IPS-18a (cell line): ENCODE results near the gene TIAL1.
"Not testable (repeated sequence)": the region's sequence is repeated elsewhere in the genome, so short reads cannot be mapped to it uniquely, and the experiment has no call there.

ENCODE experiments used
- H3K27ac ChIP-seq: one replicate; pipeline ENCODE4 v1.5.1; 2013; ENCODE audit warnings: low read length
- H3K27me3 ChIP-seq: one replicate; pipeline ENCODE4 v1.6.1; 2013; ENCODE audit warnings: mild to moderate bottlenecking, low read length; ENCODE audit not compliant: control insufficient read depth, insufficient read depth
- H3K36me3 ChIP-seq: one replicate; pipeline ENCODE4 v1.6.1; 2013; ENCODE audit warnings: low read depth, low read length; ENCODE audit not compliant: control insufficient read depth
- H3K4me1 ChIP-seq: one replicate; pipeline ENCODE4 v1.6.1; 2013; ENCODE audit warnings: low read depth, low read length; ENCODE audit not compliant: control insufficient read depth
- H3K4me3 ChIP-seq: one replicate; pipeline ENCODE4 v1.5.1; 2013; ENCODE audit warnings: low read length
- H3K9ac ChIP-seq: one replicate; pipeline ENCODE4 v1.6.1; 2013; ENCODE audit warnings: mild to moderate bottlenecking, low read length, moderate library complexity
- H3K9me3 ChIP-seq: one replicate; pipeline ENCODE4 v1.6.1; 2013; ENCODE audit warnings: low read depth, low read length; ENCODE audit not compliant: control insufficient read depth

Gene TIAL1

DNA sequence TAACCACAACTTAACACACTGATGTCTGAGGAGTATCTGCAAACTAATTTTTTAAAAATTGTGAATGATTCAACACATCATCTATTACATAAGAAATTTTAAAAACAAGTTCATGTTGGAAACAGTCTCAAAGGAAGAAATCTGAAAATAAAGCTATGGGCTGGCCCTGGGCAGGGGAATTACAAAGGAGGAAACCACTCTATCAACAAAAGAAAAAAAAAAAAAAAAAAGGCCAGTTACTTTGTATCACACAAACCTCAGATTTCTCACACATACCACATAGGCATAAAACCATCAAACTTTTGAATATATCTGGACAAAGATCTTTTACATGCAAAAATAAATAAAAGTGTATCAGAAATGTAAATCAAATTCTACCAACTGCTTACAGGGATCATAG lies 20.8 kb downstream of the TIAL1 start:
- H3K36me3 ChIP-seq: peaks cover 75% of the 10 kb centered on the region
- H3K4me3 ChIP-seq: no peak overlapping the region
- H3K9ac ChIP-seq: no peak overlapping the region
- H3K27ac ChIP-seq: no peak overlapping the region
- H3K9me3 ChIP-seq: no peaks in the 10 kb centered on the region
- H3K4me1 ChIP-seq: no peaks in the 10 kb centered on the region
- no peaks in the 10 kb centered on the region for H3K27me3 ChIP-seq

DNA sequence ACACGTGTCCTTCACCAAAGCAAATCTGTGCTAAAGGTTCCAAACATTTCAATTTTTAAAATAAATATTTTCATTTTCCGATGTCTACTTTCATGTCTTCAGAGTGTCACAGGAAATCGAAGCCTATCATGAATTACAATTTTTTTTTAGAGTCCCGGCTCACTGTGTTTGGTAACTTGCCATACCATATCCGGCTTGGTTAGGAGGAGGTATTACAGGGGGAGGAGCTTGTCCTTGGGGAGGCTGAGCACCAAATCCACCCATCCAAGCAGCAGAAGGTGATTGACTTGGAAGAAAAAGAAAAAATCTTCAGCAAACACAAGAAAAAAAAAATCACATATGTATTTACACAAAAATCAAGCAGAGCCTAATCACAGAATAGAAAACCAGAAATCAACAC lies 21.3 kb downstream of the TIAL1 start:
- Histone ChIP-seq H3K36me3 (peaks cover 71% of the 10 kb centered on the region), H3K4me1 (no peaks in the 10 kb centered on the region), H3K27ac (no peak overlapping the region), H3K9me3 (no peaks in the 10 kb centered on the region), H3K27me3 (no peaks in the 10 kb centered on the region), H3K4me3 (no peak overlapping the region), H3K9ac (no peak overlapping the region)

DNA sequence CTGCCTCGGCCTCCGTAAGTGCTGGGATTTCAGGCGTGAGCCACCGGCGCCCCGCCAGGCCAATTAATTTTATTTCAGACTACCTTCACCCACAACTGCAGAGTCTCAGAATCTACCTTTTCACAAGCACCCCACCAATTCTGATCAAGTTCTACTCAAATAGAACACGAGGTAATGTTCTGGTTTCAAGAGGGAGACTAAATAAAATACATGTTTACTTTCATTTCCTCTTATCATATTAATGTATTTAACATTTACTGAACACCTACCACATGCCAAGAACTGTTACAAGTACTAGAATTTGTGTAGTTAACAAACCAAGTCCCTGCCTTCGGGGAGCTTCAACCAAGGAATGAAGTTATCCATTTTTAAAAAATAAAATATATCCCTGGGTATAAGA lies 28.8 kb downstream of the TIAL1 start:
- H3K36me3 ChIP-seq: peaks cover 5% of the 10 kb centered on the region
- H3K4me3 ChIP-seq: no peak overlapping the region
- H3K9ac ChIP-seq: no peak overlapping the region
- no peaks in the 10 kb centered on the region for H3K4me1 ChIP-seq
- no peaks in the 10 kb centered on the region for H3K9me3 ChIP-seq
- H3K27me3 ChIP-seq: no peaks in the 10 kb centered on the region
- no peak overlapping the region for H3K27ac ChIP-seq

DNA sequence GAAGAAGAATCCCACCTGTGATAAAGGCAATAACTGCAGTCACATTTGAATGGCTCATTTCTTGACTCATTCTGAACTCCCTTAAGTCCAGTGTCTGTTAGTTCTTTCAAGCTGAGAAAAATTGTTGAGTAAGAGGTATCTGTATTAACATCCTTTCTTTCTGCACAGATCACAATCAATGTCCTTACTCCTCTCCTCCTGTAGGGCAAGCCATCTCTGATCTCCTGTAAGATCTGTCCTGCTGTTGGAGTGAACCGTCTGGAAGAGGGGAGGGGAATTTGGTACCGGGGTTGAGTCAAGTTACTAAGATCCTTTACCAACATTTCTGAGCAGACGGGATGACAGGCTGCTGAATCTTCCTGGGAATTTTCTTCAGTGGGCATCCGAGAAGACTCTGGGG lies 34.7 kb downstream of the TIAL1 start:
- Histone ChIP-seq H3K36me3 (no peaks in the 10 kb centered on the region), H3K4me3 (no peak overlapping the region), H3K27me3 (no peaks in the 10 kb centered on the region), H3K9ac (no peak overlapping the region), H3K9me3 (no peaks in the 10 kb centered on the region), H3K4me1 (no peaks in the 10 kb centered on the region), H3K27ac (no peak overlapping the region)

DNA sequence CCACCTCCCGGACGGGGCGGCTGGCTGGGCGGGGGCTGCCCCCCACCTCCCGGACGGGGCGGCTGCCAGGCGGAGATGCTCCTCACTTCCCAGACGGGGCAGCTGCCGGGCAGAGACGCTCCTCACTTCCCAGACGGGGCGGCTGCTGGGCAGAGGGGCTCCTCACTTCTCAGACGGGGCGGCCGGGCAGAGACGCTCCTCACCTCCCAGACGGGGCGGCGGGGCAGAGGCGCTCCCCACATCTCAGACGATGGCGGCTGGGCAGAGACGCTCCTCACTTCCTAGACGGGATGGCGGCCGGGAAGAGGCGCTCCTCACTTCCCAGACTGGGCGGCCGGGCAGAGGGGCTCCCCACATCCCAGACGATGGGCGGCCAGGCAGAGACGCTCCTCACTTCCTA lies 37.3 kb downstream of the TIAL1 start:
- H3K36me3 ChIP-seq, H3K4me1 ChIP-seq, H3K27ac ChIP-seq, H3K9ac ChIP-seq, H3K27me3 ChIP-seq, H3K4me3 ChIP-seq, H3K9me3 ChIP-seq: not testable (repeated sequence)

DNA sequence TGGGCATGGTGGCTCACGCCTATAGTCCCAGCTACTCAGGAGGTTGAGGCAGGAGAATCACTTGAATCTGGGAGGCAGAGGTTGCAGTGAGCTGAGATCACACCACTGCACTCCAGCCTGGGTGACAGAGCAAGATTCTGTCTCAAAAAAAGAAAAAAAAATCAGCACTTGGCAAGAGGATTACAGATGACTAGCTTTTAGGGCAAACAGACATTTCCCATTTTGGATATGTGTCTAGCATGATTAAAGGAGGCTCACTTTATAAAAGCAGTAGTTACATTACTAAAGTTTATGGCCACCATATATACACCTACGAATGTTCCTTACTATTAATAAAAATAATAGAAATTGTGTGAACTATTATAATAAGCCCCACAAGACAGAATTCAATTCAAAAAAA lies 40.7 kb downstream of the TIAL1 start:
- not testable (repeated sequence) for H3K36me3 ChIP-seq, H3K4me3 ChIP-seq, H3K9me3 ChIP-seq, H3K9ac ChIP-seq, H3K27ac ChIP-seq, H3K4me1 ChIP-seq, H3K27me3 ChIP-seq

DNA sequence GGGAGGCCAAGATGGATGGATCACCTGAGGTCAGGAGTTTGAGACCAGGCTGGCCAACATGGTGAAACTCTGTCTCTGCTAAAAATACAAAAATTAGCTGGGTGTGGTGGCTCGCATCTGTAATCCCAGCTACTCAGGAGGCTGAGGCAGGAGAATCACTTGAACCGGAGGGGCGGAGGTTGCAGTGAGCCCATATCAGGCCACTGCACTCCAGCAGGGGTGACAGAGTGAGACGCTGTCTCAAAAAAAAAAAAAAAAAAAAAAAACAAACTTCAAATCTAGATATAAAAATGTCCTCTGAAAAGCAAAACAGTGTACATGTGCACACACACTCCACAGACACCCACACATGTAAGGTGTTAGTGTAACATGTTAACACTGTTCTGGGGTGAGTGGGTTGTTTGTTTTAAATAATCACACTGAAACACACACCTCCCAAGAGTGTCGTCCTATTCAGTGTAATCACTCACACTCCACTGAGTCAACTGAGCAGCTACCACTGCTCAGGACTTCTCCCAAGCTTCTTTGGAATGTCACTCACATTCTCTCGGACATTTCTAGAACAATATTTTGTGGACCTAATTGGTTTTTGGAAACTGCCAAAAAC lies 41.5 kb downstream of the TIAL1 start:
- no peaks in the 10 kb centered on the region for H3K9me3 ChIP-seq
- H3K27me3 ChIP-seq: no peaks in the 10 kb centered on the region
- H3K36me3 ChIP-seq: no peaks in the 10 kb centered on the region
- H3K4me3 ChIP-seq: no peak overlapping the region
- no peaks in the 10 kb centered on the region for H3K4me1 ChIP-seq
- H3K27ac ChIP-seq: no peak overlapping the region
- H3K9ac ChIP-seq: no peak overlapping the region

DNA sequence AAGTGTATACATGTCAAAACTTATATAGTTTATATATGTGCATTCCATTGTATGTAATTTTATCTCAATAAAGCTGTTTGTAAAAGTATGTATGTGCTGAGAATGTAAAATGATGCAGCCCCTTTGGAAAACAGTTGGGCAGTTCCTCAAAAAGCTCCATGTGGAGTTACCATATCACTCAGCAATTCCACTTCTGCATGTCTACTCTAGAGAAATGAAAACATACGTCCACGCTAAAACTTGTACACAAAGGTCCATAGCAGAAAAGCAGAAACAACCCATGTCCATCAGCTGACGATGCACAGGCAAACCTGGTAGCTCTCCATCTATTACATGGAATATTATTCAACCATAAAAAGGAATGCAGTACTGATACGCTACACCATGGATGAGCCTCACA lies 45.9 kb downstream of the TIAL1 start:
- no peaks in the 10 kb centered on the region for H3K4me1 ChIP-seq
- no peaks in the 10 kb centered on the region for H3K36me3 ChIP-seq
- H3K27ac ChIP-seq: no peak overlapping the region
- no peak overlapping the region for H3K9ac ChIP-seq
- H3K9me3 ChIP-seq: no peaks in the 10 kb centered on the region
- H3K4me3 ChIP-seq: no peak overlapping the region
- peaks cover 9% of the 10 kb centered on the region for H3K27me3 ChIP-seq

DNA sequence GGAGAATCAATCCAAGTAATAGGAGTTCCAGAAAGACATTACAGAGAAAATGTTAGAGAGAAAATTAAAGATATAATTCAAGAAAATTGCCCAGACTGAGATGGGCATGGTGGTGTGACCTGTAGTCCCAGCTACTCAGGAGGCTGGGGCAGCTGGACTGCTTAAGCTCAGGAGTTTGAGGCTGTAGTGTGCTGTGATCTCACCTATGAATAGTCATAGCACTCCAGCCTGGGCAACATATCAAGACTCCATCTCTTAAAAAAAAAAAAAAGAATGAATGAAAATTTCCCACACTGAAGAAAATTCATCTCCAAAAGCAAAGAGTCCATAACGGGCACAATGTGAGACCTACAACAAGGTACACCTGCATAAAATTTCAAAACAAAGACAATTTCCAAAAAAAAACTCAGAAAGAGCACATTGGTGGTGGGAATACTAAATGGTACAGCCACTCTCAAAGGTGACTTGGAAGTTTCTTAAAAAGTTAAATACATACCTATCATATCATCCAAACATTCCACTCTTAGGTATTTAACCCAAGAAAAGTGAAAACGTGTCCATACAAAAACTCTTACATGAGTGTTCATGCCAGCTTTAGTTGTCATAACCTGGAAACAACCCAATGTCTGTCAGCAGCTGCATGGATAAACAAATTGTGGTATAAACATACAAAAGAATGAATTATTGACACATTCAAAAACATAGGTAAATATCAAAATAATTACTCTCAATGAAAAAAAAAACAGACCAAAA lies 47.3 kb downstream of the TIAL1 start:
- no peaks in the 10 kb centered on the region for H3K4me1 ChIP-seq

DNA sequence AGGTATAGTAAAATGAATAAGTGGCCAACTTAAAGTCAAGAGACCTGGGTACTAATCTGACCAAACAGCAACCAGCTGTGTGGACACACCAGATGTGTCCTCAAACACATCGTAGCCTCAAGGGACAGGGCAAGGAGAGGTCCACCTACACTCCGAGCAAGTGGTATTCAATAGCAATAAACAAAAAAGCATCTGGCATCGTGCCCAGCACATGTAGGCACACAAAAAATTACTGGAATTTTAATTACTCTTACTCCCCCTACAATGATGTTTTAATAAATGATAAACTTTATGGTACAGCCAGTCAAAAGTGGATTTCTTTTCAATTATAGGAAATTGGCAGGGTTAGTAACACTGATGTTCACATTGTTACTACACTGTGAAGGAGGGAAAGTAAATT lies 50.8 kb downstream of the TIAL1 start:
- H3K27me3 ChIP-seq: peaks cover 55% of the 10 kb centered on the region
- no peaks in the 10 kb centered on the region for H3K9me3 ChIP-seq
- H3K9ac ChIP-seq: no peak overlapping the region
- no peaks in the 10 kb centered on the region for H3K36me3 ChIP-seq
- H3K4me1 ChIP-seq: peaks cover 8% of the 10 kb centered on the region
- no peak overlapping the region for H3K27ac ChIP-seq
- H3K4me3 ChIP-seq: no peak overlapping the region

More for the DNA sequence above, 47.3 kb downstream of the TIAL1 start:
- H3K27me3 ChIP-seq: peaks cover 23% of the 10 kb centered on the region
- no peak overlapping the region for H3K27ac ChIP-seq
- no peak overlapping the region for H3K4me3 ChIP-seq
- no peaks in the 10 kb centered on the region for H3K36me3 ChIP-seq
- no peaks in the 10 kb centered on the region for H3K9me3 ChIP-seq
- H3K9ac ChIP-seq: no peak overlapping the region

DNA sequence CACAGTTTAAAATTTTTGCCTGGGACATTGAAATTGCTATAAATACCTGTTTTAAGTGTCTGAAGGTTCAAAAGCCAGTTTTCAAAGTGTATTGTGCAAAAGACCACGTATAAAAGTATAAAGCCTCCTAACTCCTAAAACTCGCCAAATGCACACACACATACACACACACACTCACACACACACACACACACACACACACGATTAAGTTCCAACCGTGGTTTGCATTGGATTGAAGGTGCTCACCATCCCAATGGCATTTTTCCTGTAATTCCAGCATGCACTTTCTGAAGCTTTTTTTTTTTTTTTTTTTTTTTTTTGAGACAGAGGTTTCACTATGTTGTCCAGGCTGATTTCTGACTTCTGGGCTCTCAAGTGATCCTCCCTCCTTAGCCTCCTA lies 51.5 kb downstream of the TIAL1 start:
- Histone ChIP-seq H3K27ac (no peak overlapping the region), H3K9ac (no peak overlapping the region), H3K36me3 (no peaks in the 10 kb centered on the region), H3K9me3 (no peaks in the 10 kb centered on the region), H3K27me3 (peaks cover 62% of the 10 kb centered on the region), H3K4me1 (peaks cover 8% of the 10 kb centered on the region), H3K4me3 (no peak overlapping the region)
